ENCODE measurements around the gene CPNE9.

Gene CPNE9

DNA sequence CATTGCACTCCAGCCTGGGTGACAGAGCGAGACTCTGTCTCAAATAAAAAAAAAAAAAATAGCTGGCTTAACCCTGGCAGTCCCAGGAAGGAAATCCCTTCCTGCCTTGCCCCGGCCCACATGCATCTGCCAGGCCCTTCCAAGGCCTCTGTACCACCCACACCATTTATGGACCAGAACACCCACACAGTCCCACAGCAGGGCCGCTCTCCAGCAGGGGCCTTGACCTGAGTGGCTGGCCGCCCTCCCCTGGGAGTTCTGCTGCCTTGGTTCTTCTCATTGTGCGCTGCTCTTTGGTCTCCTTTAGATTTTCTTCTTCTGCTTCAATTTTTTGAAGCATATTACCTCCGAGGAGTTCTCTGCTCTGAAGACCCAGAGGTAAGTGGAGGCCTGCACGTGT lies 16.1 kb upstream of the CPNE9 start:
- no peak for DNase-seq (ENCODE audit: low read depth)

DNA sequence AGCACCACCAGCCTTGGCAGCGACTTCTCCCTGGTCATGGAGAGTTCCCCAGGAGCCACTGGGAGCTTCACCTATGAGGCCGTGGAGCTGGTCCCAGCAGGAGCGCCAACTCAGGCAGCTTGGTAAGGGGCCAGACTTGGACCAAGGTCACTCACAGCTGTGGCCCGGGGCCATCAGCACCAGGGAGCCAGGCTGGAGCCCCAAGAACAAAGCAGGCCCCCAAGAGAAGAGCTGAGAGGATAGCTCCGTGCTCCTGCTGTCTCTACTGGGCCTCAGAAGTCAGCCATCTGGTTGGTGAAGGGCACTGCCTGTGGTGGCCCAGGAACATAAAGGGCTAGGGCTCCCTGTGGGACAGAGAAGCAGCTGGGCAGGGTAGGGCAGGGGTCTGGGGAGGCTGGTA lies 14.7 kb upstream of the CPNE9 start:
- no peak for DNase-seq (ENCODE audit: low read depth)

DNA sequence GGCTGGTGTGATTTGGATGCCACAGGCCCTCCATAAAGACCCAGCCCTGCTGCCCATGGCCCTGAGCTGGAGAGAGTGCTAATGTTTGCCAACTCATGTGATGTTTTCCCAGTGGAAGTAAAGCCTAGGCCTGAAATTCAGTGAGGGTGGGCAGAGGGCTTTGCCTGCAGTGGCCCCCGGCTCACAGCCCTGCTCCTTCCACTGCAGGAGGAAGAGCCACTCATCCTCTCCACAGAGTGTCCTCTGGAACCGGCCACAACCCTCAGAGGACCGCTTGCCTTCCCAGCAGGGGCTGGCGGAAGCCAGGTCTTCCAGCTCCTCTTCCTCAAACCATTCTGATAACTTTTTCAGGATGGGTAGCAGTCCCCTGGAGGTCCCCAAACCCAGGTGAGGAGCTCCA lies 13.9 kb upstream of the CPNE9 start:
- no peak for DNase-seq (ENCODE audit: low read depth)

DNA sequence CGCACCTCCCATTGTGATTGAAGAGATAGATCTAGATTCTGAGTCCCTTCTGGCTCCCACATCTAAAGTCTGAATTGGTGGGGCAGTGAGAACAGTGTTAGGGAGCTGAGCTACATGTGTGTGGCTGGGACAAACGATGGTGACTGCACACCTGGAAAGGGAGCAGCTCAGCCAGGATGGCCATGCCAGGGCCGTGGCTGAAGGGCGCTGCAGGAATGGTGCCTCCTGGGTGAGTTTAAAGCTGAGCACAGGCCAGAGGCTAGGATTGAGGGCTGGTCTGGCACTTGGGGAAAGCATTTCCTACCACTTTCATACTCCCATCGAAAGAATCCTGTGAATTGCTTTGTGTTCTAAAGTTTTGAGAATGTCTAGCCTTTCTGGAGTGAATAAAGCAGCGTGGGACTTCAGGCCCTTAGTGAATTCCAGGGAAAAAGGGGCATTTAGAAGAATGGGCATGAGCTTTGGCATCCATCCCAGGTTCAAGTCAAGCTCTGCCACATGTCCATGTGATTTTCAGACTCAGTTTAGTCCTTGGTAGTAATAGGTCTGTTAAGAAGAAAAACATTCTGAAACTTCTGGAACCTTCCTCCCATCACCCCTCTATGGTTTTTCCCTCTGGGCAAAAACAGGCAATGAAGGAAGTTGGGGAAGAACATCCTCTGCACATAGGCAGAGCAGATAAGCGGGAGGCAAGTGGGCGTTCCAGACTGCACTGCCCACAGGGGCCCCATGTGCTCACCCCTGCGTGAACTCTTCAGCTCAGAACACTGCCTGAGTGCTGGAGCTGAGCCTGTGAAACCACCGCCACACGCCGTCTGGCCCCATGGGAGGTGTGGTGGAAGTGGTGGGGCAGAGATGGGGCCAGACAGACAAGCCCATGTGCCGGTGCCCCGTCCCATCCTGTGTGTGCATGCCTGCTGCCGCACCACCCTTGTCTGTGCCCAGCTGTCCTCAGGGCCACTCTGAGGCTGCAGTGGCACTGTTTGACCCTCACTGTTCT lies 12.9 kb upstream of the CPNE9 start:
- DNase-seq (ENCODE audit: low read depth), result no peak

DNA sequence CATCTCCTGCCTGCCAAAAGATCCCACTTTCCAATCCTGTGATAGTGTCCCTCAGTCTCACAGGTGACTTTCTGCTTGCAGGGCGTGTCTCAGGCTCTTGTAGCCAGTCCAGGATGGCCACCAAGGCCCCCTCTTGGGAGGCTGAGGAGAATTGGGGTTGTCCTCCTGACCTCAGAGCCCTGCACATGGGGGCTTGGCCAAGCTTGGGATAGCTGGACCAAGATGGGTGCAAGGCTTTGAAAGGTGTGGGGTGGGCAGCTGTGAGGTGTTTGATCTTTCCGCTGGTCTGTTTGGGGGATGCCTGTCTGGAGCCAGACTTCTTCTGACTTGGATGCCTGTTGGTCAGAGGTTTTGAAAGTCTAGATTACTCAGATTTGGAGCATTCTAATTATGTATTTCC lies 12.0 kb upstream of the CPNE9 start:
- DNase-seq (ENCODE audit: low read depth), result no peak

DNA sequence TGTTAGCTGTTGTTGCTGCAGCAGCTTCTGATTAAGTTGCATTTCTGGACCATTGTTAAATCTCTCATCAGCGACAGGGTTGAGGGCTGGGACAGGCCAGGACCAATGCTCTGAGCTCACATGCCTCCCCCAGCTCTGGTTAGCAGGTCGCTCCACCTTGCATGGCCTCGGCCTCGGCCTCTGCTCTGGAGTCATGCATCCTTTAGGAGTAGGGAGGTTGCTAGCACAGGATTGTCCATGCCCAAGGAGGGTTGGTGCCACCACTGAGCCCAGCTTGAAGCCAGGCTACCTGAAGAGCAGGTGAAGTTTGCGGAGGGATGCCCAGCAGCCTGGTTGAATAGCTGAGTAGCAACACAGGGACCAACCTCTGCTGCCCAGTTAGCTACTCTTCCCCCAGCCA lies 11.2 kb upstream of the CPNE9 start:
- no peak for DNase-seq (ENCODE audit: low read depth)

DNA sequence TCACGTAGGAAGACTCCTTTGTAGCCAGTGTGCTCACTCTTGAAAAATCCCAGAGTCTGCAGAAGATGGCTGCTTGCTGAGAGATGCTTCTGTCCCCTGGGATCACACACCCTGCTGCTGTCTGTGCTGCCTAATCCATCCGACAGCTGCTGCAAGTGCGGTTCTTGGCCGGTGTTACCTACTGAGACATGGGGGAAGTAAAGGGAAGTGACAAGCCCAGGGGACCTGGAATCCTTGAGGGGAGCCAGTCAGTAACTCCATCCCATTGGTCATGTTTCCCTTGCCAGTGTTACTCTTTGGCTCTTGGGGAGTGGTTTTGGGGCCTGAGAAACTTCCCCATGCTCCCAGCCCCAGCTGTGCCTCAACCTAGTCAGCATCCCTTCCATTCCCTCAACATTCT lies 8.3 kb upstream of the CPNE9 start:
- DNase-seq (ENCODE audit: low read depth), result no peak

DNA sequence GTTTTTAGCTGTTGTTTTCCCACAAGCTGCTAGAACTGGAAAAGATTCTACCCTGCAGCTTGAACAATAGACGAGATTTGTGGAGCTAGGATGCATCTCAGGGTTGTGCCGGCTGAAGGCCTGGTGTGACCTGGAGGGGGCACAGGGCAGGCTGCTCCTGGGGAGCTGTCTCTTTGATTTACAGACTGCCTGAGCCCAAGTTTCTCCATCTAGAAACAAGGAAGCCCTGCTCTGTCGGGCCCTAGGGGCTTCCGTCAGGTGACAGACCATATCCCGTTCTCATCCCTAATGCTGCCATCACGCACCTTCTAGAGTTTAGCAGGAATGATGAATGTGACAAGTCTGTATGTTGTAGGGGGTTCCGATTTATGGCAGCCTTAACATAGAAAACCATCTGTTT lies 7.9 kb upstream of the CPNE9 start:
- no peak for DNase-seq (ENCODE audit: low read depth)

DNA sequence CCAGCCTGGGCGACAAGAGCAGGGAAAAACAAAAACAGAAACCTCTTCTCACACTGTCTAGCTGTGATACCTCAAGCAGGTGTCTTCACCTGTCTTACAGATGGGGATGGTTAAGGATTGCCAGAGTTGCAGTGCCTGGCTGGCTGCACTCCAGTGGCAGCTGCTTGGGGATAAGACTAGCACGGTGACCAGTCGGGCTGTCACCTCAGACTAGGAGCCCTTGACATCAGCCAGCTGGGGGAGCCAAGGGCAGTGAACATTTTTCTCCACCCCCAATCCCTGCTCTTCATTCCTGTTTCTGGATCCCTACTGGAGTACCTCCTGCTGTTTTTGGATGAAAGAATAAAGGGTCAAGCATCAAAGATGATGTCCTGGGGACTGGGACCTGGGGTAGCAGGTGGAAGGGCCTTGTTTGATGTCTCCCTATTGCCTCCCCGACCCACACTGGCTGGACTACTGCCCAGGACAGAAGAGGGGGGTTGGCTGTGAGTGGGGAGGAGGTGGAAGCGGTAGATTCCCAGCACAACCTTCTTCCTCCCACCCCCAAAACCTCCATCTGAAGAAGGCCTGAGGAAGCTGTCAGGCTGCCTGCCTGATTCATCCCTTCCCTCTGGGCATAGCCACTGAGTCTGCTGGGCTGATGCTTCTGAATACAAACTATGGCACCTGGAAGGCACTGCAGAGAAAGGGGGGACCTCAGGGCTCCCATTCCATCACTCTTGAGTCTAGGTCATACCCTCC lies 7.0 kb upstream of the CPNE9 start:
- DNase-seq (ENCODE audit: low read depth), result no peak

DNA sequence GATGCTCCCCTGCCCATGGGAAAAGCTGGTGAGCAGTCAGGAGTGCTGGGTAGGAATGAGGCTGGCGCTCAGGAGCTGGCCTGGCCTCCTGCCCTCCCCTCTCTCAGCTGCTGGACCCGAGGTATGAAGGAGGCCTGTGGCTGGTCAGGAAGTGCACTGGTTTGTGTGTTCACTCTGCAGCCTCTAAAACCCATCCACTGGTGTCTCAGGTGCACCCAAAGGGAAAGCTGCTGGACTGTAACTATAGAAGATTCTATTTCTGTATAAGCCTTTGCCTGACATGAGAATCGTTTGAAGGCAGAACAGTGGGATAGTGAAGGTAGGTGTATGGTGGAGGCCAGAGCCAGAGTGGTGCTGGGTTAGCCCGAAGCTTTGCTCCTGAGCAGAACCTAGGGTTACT lies 5.7 kb upstream of the CPNE9 start:
- DNase-seq (ENCODE audit: low read depth), result no peak

DNA sequence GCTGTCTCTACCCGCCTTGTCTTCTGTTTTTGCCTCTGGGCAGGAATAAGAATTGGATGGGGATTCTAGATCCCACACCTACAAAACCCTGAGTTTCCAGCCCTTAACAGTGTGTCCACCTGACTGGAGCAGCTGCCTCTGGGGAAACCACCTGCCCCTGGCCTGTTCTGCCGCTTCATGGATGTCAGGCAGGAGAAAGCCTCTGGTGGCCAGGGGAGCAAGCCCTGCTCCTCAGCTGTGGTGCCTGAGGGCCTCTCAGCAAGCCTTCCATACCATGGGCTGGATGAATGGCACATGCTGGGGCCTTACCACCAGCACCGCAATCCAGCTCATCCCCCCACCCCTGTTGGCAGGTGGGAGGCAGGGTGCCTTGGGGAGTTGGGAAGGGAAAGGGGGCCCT lies 5.3 kb upstream of the CPNE9 start:
- no peak for DNase-seq (ENCODE audit: low read depth)

DNA sequence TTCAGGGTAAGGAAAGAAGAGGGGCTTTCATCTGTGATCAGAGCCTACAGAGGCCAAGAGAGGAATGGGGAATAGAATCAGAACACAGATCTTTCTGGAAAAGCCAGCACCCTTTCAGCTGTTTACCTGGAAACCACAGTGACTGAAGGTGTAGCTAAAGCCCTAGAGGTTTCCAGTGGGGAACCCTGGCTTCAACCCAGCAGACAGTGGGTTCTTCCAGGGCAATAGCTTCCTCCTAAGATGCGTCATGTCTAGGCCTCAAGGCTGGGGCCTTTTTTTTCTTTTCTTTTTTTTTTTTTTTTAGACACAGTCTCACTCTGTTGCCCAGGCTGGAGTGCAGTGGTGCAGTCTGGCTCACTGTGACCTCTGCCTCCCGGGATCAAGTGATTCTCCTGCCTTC lies 3.1 kb upstream of the CPNE9 start:
- no peak for DNase-seq (ENCODE audit: low read depth)

DNA sequence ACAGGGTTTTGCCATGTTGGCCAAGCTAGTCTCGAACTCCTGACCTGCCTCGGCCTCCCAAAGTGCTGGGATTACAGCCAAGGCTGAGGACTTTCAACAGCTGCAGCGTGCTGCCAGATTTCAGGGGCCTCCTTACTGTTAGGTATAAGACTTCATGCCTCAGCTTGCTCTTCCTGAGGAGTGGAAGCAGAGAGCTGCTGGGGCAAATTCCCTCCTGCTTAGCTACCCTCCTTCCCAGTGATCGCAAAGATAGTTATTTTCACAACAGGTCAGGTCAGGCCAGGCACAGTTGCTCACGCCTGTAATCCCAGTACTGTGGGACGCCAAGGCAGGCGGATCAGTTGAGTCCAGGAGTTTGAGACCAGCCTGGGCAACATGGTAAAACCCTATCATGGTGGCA lies 2.6 kb upstream of the CPNE9 start:
- no peak for DNase-seq (ENCODE audit: low read depth)

DNA sequence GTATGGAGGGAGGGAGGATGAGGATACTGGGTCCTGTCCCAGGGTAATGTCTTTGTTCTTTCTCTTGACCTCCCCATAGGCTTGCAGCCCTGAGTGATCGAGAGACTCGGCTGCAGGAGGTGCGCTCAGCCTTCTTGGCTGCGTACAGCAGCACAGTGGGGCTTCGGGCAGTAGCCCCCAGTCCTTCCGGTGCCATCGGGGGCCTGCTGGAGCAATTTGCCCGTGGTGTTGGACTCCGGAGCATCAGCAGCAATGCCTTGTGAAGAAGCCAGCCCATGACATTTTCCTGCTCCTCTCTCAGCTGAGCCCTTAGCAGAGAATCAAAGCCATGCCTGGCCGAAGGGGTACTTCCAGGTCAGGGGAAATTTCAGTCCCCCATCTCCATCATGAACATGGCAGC lies 1.9 kb upstream of the CPNE9 start:
- DNase-seq (ENCODE audit: low read depth), result no peak

DNA sequence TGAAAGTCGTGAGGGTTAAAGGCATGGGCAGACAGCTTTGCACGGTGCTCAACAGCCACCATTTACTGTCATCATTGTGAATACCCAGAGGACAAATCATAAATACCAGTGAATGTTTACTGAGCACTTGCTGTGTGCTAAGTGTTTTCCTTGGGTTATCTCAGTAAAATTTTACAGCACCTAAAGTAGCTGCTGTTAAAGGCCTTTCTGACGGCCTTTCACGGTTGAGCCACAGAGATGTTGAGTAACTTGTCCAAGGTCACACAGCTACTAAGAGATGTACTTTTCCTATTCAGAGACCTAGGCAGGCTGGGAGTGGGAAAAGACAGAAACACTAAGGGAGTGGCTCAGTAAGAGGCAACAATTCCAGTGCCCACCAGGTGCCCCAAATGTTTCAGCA lies 393 bp upstream of the CPNE9 start:
- no peak for DNase-seq (ENCODE audit: low read depth)

DNA sequence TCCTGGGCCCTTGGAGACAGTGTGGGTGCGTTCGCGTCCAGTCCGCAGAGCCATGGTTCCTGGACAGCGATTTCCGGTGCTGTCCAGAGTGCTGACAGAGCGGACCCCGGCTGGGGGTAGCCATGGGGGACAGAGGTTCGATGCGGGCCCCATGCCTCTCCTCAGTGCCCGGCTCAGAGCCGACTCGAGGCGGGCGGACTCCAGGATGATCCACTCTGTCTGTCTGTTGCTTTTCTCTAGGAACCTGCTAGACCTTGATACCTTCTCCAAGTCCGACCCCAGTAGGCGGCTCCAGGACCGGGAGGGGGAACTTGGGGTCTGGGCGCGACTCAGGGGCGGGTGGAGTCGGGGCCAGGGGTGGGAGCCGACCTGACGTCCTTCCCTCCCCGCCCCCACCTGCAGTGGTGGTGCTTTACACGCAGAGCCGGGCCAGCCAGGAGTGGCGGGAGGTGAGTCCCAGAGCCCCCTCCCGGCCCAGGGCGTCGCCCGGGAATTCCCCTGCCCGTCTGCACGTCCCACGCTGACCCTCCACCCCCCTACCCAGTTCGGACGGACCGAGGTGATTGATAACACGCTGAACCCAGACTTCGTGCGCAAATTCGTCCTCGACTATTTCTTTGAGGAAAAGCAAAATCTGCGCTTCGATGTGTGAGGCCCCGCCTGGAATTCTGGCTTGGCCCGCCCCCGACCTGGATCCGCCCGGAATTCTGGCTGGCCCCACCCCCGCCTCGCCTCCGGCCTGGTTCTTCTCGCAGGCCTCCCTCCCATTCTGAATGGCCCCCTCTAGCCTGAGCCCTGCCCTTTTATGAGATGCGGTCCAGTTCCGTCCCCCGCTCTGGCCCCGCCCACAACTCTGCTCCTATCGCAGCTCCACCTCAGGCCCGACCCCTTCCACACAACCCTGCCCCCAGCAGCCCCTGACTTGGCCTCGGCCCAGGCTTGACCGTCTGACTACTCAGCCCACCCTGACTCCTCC lies 1.0 kb downstream of the CPNE9 start:
- no peak for DNase-seq (ENCODE audit: low read depth)

DNA sequence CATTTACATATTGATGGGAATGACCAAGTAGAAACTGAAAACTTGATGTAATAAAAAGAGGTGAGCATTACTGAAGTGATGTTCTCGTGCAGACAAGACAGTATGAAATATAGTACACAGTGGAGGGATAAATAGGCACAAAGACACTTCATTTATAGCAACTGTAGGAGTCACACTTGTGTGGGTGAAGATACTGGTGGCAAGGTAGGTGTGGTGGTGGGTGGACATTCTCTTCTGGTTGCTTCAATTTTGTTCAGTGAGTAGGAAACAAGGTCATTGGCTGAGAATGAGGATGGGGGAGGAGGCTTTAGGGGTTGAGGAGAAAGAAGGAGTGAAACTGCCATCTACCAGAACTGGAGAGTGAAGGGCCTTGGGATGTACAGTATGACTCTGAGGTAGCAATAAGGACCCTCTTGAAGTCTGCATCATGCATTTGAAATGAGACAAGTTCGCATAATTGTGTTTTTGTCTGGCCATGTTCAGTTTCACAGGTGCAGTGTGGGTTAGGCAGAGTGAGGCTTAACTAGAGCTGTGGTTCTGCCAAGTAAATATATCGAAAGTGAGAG lies 6.6 kb downstream of the CPNE9 start:
- DNase-seq (ENCODE audit: low read depth), result no peak

DNA sequence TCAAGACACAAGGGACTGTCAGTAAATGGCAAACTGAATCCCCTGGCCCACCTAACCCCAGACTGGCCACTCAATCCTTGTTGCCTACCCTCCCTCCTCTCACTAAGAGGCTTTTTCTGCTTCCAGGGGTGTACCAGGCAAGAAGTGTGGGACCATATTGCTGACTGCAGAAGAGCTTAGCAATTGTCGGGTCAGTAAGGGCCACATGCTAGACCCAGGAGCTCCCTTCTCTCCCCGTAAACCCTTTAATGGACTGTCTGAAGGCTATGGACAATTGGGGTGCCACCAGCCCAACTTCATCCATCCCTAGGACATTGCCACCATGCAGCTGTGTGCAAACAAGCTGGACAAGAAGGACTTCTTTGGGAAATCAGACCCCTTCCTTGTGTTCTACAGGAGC lies 8.8 kb downstream of the CPNE9 start:
- no peak for DNase-seq (ENCODE audit: low read depth)

DNA sequence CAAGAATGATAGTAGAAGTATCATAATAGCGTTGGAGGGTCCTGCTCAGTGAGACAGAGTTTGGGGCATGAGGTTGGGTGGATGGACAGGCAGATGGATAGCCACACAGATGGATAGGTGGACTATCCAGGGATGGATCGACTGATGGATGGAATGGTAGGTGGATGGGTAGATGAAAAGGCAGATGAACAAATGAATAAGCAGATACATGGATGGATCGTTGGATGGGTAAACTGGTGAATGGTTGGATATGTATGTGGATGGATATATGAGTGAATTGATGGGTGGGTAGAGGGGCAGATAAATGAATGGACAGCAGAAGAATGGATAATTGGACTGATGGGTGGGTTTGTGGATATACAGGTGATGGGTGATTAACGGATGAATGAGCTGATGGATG lies 9.5 kb downstream of the CPNE9 start:
- DNase-seq (ENCODE audit: low read depth), result no peak

DNA sequence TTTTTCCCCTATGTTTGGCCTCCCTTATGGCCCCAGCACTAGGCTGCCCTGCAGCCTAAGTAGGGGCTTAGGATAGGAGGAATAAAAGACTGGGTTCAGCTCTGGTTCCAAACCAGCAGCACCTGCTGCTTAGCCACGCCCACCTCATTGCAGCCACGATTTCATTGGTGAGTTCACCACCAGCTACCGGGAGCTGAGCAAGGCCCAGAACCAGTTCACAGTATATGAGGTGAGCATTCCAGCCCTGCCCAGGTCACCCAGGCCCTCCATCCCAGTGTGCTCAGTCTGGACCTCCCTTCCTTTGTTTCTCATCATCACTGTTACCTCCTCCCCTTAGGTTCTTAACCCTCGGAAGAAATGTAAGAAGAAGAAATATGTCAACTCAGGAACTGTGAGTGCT lies 11.5 kb downstream of the CPNE9 start:
- no peak for DNase-seq (ENCODE audit: low read depth)

DNA sequence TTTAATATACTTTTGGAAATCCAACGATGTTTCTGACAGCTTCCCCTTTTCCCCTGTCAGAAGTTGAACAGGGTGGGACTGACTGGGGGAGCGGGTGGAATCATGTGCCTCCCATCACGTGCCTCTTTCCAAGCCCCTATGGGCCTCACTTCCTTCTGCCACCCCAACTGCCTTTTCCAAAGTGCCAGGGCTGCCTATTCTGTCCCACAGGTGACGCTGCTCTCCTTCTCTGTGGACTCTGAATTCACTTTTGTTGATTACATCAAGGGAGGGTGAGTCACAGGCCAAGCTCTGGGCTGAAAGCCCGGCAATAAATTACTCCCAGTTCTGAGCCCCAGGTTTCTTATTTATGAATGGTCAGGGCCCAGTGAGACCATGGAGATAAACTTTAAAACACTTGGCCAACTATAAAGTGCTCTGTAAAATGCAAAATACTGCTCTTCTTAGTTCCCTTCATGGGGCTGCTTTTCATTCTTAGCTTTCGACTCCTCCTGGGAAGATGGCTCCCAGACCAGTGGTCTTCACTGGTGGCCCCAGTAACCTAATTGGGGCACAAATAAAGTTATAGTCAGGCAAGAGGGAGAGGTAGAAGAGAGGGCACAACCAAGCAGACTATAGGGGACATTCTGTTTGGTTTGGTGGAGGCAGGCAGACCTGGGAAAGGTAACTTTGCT lies 12.3 kb downstream of the CPNE9 start:
- peak; percentile 33 for DNase-seq (ENCODE audit: low read depth)

Measured in activated T-cell treated with anti-CD3 and anti-CD28 coated beads for 48 hours (primary cell).